ENCODE results near the gene FBXL7.

Gene FBXL7

GRCh38 chr5:15515229-15515628, 15.2 kb downstream of the FBXL7 start:
- Histone ChIP-seq H3K79me2 (ENCODE audit: insufficient read depth, low read length) (no peaks in the 10 kb centered on the region), H3K4me2 (ENCODE audit: low read depth, low read length, poor library complexity, severe bottlenecking) (no peak overlapping the region), H3K4me1 (ENCODE audit: insufficient read depth, low read length, poor library complexity, severe bottlenecking) (no peaks in the 10 kb centered on the region), H3K4me3 (ENCODE audit: low read length, poor library complexity, severe bottlenecking) (no peak overlapping the region), H4K20me1 (ENCODE audit: insufficient read depth, low read length, poor library complexity, severe bottlenecking) (no peaks in the 10 kb centered on the region), H3K9ac (ENCODE audit: low read depth, low read length, poor library complexity, severe bottlenecking) (no peak overlapping the region), H2AFZ (ENCODE audit: low read length) (no peak overlapping the region), H3K36me3 (ENCODE audit: insufficient read depth, low read length) (no peaks in the 10 kb centered on the region), H3K9me2 (replicated peaks; ENCODE audit: low read depth, low read length) (no peaks in the 10 kb centered on the region), H3K9me3 (ENCODE audit: insufficient read depth, low read depth, low read length) (no peaks in the 10 kb centered on the region; the same call in 1 of the 2 replicates), H3F3A (ENCODE audit: low read depth) (no peaks in the 10 kb centered on the region), H3K27me3 (ENCODE audit: insufficient read depth, low read length, poor library complexity, severe bottlenecking) (no peaks in the 10 kb centered on the region)
- no peak for TF ChIP-seq EZH2phosphoT487 (IDR thresholded peaks at IDR 0.05; ENCODE audit: borderline replicate concordance)
- no peak for TF ChIP-seq CTCF (conservative IDR thresholded peaks at IDR 0.05; ENCODE audit: low read length)

- Histone ChIP-seq H3K4me1 (ENCODE audit: insufficient read depth, low read length, poor library complexity, severe bottlenecking) (no peaks in the 10 kb centered on the region), H2AFZ (ENCODE audit: low read length) (no peak overlapping the region), H3K4me3 (ENCODE audit: low read length, poor library complexity, severe bottlenecking) (no peak overlapping the region), H3F3A (ENCODE audit: low read depth) (no peaks in the 10 kb centered on the region), H3K9me2 (replicated peaks; ENCODE audit: low read depth, low read length) (no peaks in the 10 kb centered on the region), H3K9me3 (ENCODE audit: insufficient read depth, low read depth, low read length) (no peaks in the 10 kb centered on the region; the same call in 1 of the 2 replicates), H3K27me3 (ENCODE audit: insufficient read depth, low read length, poor library complexity, severe bottlenecking) (no peaks in the 10 kb centered on the region), H3K36me3 (ENCODE audit: insufficient read depth, low read length) (no peaks in the 10 kb centered on the region), H3K9ac (ENCODE audit: low read depth, low read length, poor library complexity, severe bottlenecking) (no peak overlapping the region), H4K20me1 (ENCODE audit: insufficient read depth, low read length, poor library complexity, severe bottlenecking) (no peaks in the 10 kb centered on the region), H3K4me2 (ENCODE audit: low read depth, low read length, poor library complexity, severe bottlenecking) (no peak overlapping the region), H3K79me2 (ENCODE audit: insufficient read depth, low read length) (no peaks in the 10 kb centered on the region)
- TF ChIP-seq CTCF (conservative IDR thresholded peaks at IDR 0.05; ENCODE audit: low read length), result no peak
- no peak for TF ChIP-seq EZH2phosphoT487 (IDR thresholded peaks at IDR 0.05; ENCODE audit: borderline replicate concordance)
These were observed 16.5 kb downstream of the FBXL7 start for GRCh38 chr5:15516486-15516885.

DNA sequence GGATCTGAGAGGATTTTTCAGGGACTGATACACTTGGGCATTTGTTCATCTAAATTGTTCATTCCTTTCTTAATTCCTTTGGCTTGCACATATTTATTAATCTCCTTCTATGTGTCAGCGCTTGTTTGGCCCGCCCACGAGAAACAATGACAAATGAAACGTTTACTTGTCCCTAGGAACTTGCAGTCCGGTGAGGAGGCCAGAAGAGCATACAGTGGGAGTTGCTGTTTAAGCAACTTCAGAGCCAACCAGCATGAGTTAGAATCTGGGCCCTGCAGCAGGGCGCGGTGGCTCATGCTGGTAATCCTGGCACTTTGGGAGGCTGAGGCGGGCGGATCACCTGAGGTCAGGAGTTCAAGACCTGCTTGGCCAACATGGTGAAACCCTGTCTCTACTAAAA, 18.8 kb downstream of the FBXL7 start:
- H3K4me2 ChIP-seq (ENCODE audit: low read depth, low read length, poor library complexity, severe bottlenecking), result no peak overlapping the region

More for the DNA sequence above, 18.8 kb downstream of the FBXL7 start:
- H3F3A ChIP-seq (ENCODE audit: low read depth), result no peaks in the 10 kb centered on the region
- H3K9me2 ChIP-seq (replicated peaks; ENCODE audit: low read depth, low read length), result no peaks in the 10 kb centered on the region
- H3K79me2 ChIP-seq (ENCODE audit: insufficient read depth, low read length), result no peaks in the 10 kb centered on the region
- TF ChIP-seq CTCF (conservative IDR thresholded peaks at IDR 0.05; ENCODE audit: low read length) (no peak), EZH2phosphoT487 (IDR thresholded peaks at IDR 0.05; ENCODE audit: borderline replicate concordance) (no peak)
- no peaks in the 10 kb centered on the region for H3K4me1 ChIP-seq (ENCODE audit: insufficient read depth, low read length, poor library complexity, severe bottlenecking)
- H4K20me1 ChIP-seq (ENCODE audit: insufficient read depth, low read length, poor library complexity, severe bottlenecking), result no peaks in the 10 kb centered on the region
- H3K9ac ChIP-seq (ENCODE audit: low read depth, low read length, poor library complexity, severe bottlenecking), result no peak overlapping the region
- no peak overlapping the region for H2AFZ ChIP-seq (ENCODE audit: low read length)
- H3K4me3 ChIP-seq (ENCODE audit: low read length, poor library complexity, severe bottlenecking), result no peak overlapping the region
- H3K9me3 ChIP-seq (ENCODE audit: insufficient read depth, low read depth, low read length), result no peaks in the 10 kb centered on the region; the same call in 1 of the 2 replicates
- H3K27me3 ChIP-seq (ENCODE audit: insufficient read depth, low read length, poor library complexity, severe bottlenecking), result no peaks in the 10 kb centered on the region
- H3K36me3 ChIP-seq (ENCODE audit: insufficient read depth, low read length), result no peaks in the 10 kb centered on the region
